IMR-90 (cell line): ENCODE results near the gene MAMLD1. TPM values are rescaled to one million over a fixed set of nuclear protein-coding genes. Genes with fewer than 3 reads are reported as not detected.

Source experiments
- ATAC-seq: fragments of 200-7000 bp; cut with Tn5 transposase; 2 replicates; pipeline ENCODE4 v1.9.1; 2020; ENCODE audit warnings: low read depth, mild to moderate bottlenecking, moderate library complexity
- BruUV-seq: library from RNA; stranded (reverse); fragments of 400-500 nt; replicated peaks from 2 replicates; lab custom pipeline; 2021; lab: Mats Ljungman, UMichigan
- CTCF ChIA-PET: fragments of 300-600 bp; formaldehyde crosslinking; extraction: SDS; loops from one replicate; lab custom pipeline; 2021; ENCODE audit warnings: antibody characterized with exemption; lab: Yijun Ruan, JAX
- POLR2A ChIA-PET: fragments of 300-600 bp; sonication (Branson Sonifier 250); formaldehyde crosslinking; loops from one replicate; lab custom pipeline; 2022; ENCODE audit warnings: antibody characterized with exemption; ENCODE audit not compliant: unreplicated experiment; lab: Charles Lee
- DNase-seq: peaks from one replicate; pipeline ENCODE4 v3.0.0; 2013
- H2AFZ ChIP-seq: replicated peaks from 2 replicates; pipeline ENCODE3; 2013; ENCODE audit warnings: low read length, mild to moderate bottlenecking; ENCODE audit not compliant: poor library complexity
- H2AK5ac ChIP-seq: 2 replicates; pipeline ENCODE4 v1.6.1; 2013; ENCODE audit warnings: low read depth, low read length, inconsistent platforms
- H2AK9ac ChIP-seq: replicated peaks from 2 replicates; pipeline ENCODE3; 2013; ENCODE audit warnings: mild to moderate bottlenecking, low read depth, low read length, moderate library complexity; ENCODE audit not compliant: poor library complexity
- H2BK120ac ChIP-seq: 2 replicates; pipeline ENCODE4 v1.6.1; 2013; ENCODE audit warnings: low read depth, low read length, inconsistent platforms
- H2BK15ac ChIP-seq: 3 replicates; pipeline ENCODE4 v1.6.1; 2013; ENCODE audit warnings: low read depth, low read length, inconsistent platforms
- H2BK20ac ChIP-seq: 2 replicates; pipeline ENCODE4 v1.6.1; 2013; ENCODE audit warnings: low read depth, mild to moderate bottlenecking, inconsistent platforms, low read length, moderate library complexity
- H2BK5ac ChIP-seq: 2 replicates; pipeline ENCODE4 v1.6.1; 2013; ENCODE audit warnings: mild to moderate bottlenecking, low read depth, low read length, inconsistent platforms; ENCODE audit not compliant: poor library complexity, severe bottlenecking
- H3K14ac ChIP-seq: replicated peaks from 2 replicates; pipeline ENCODE4 v1.6.1; 2013; ENCODE audit warnings: low read depth, low read length, inconsistent platforms
- H3K18ac ChIP-seq: 2 replicates; pipeline ENCODE4 v1.6.1; 2013; ENCODE audit warnings: low read depth, low read length, control low read depth
- H3K23ac ChIP-seq: 2 replicates; pipeline ENCODE4 v1.6.1; 2013; ENCODE audit warnings: low read depth, low read length, inconsistent platforms
- H3K27ac ChIP-seq: 2 replicates; pipeline ENCODE4 v1.5.1; 2013; ENCODE audit warnings: mild to moderate bottlenecking, control low read depth, low read length; ENCODE audit not compliant: insufficient read depth
- H3K27me3 ChIP-seq: 2 replicates; pipeline ENCODE4 v1.6.1; 2013; ENCODE audit warnings: low read length; ENCODE audit not compliant: control insufficient read depth, insufficient read depth
- H3K36me3 ChIP-seq: 2 replicates; pipeline ENCODE4 v1.6.1; 2013; ENCODE audit warnings: low read length, mixed read lengths; ENCODE audit not compliant: control insufficient read depth, insufficient read depth
- H3K4ac ChIP-seq: 2 replicates; pipeline ENCODE4 v1.6.1; 2013; ENCODE audit warnings: low read depth, low read length, inconsistent platforms
- H3K4me1 ChIP-seq: 2 replicates; pipeline ENCODE4 v1.6.1; 2013; ENCODE audit warnings: low read length, mixed read lengths; ENCODE audit not compliant: control insufficient read depth, insufficient read depth
- H3K4me2 ChIP-seq: 2 replicates; pipeline ENCODE4 v1.6.1; 2013; ENCODE audit warnings: low read depth, mild to moderate bottlenecking, control low read depth, low read length, moderate library complexity
- H3K4me3 ChIP-seq: 2 replicates; pipeline ENCODE4 v1.5.1; 2013; ENCODE audit warnings: low read depth, mild to moderate bottlenecking, control low read depth, low read length, moderate library complexity; ENCODE audit not compliant: insufficient read depth
- H3K56ac ChIP-seq: 2 replicates; pipeline ENCODE4 v1.6.1; 2013; ENCODE audit warnings: low read length, inconsistent platforms; ENCODE audit not compliant: insufficient read depth; ENCODE audit errors: extremely low read depth
- H3K79me1 ChIP-seq, 2 experiments: 2 replicates each; pipeline ENCODE4 v1.6.1; 2013; ENCODE audit warnings: low read length in 2 of 2, inconsistent platforms in 1 of 2, low read depth in 1 of 2
- H3K9ac ChIP-seq: 2 replicates; pipeline ENCODE4 v1.6.1; 2013; ENCODE audit warnings: low read depth, low read length, control low read depth
- H3K9me1 ChIP-seq: 2 replicates; pipeline ENCODE4 v1.6.1; 2013; ENCODE audit warnings: low read length, inconsistent platforms; ENCODE audit not compliant: insufficient read depth
- H3K9me3 ChIP-seq: 2 replicates; pipeline ENCODE4 v1.6.1; 2013; ENCODE audit warnings: low read length; ENCODE audit not compliant: control insufficient read depth, insufficient read depth
- H4K20me1 ChIP-seq: 2 replicates; pipeline ENCODE4 v1.6.1; 2013; ENCODE audit warnings: low read length, inconsistent platforms; ENCODE audit not compliant: insufficient read depth
- H4K5ac ChIP-seq: 2 replicates; pipeline ENCODE4 v1.6.1; 2013; ENCODE audit warnings: mild to moderate bottlenecking, low read depth, low read length, control low read depth
- H4K8ac ChIP-seq, 2 experiments: 2 replicates each; pipeline ENCODE4 v1.6.1; 2013; ENCODE audit warnings: low read depth in 2 of 2, low read length in 2 of 2, control low read depth in 1 of 2, inconsistent platforms in 1 of 2
- H4K91ac ChIP-seq: 2 replicates; pipeline ENCODE4 v1.6.1; 2013; ENCODE audit warnings: low read depth, low read length, inconsistent platforms; ENCODE audit not compliant: insufficient read depth
- FOS ChIP-seq: fragments of 150-350 bp; IDR thresholded peaks from 2 replicates; pipeline ENCODE4 v1.6.1; 2016; ENCODE audit warnings: low read depth, low read length
- MAZ ChIP-seq: IDR thresholded peaks from 2 replicates; pipeline ENCODE4 v1.6.1; 2012; ENCODE audit warnings: low read depth, mild to moderate bottlenecking, low read length, improper control_type of control experiment, moderate library complexity, borderline replicate concordance
- MXI1 ChIP-seq: IDR thresholded peaks from 2 replicates; pipeline ENCODE4 v1.6.1; 2012; ENCODE audit warnings: low read depth, mild to moderate bottlenecking, low read length, moderate library complexity, borderline replicate concordance
- NFE2L2 ChIP-seq: fragments of 150-350 bp; IDR thresholded peaks from 2 replicates; pipeline ENCODE4 v1.6.1; 2016; ENCODE audit warnings: low read depth, mild to moderate bottlenecking, low read length
- POLR2A ChIP-seq: IDR thresholded peaks from 2 replicates; pipeline ENCODE4 v1.6.1; 2012; ENCODE audit warnings: mild to moderate bottlenecking, low read depth, low read length
- SMC3 ChIP-seq: fragments of 150-350 bp; IDR thresholded peaks from 2 replicates; pipeline ENCODE4 v1.6.1; 2016; ENCODE audit warnings: low read depth, mild to moderate bottlenecking, antibody characterized with exemption, low read length, moderate library complexity
- USF2 ChIP-seq: fragments of 150-350 bp; IDR thresholded peaks from 2 replicates; pipeline ENCODE4 v1.6.1; 2017; ENCODE audit warnings: mild to moderate bottlenecking, antibody characterized with exemption, low read length, low read depth
- WGBS, 2 experiments: methylation state at CpG; one replicate each; pipeline versions ENCODE4 v1.1.5 to v1.1.7; 2013; ENCODE audit warnings: missing lambda C conversion rate in 2 of 2; ENCODE audit not compliant: insufficient read length in 1 of 2; ENCODE audit errors: extremely low coverage in 2 of 2; 5-methylcytosine and 5-hydroxymethylcytosine counted together
- dilution Hi-C: fragments of 300-500 bp; cut with HindIII; formaldehyde crosslinking; loops from one replicate; pipeline ENCODE4 v1.14.3; 2018; ENCODE audit warnings: low sequenced_read_pairs; ENCODE audit not compliant: unreplicated experiment
- in situ Hi-C: fragments of 300-500 bp; cut with MboI; formaldehyde crosslinking; loops from 3 replicates; pipeline ENCODE4 v1.14.3; 2019; ENCODE audit warnings: low sequenced_read_pairs, inconsistent platforms, mixed read lengths
- intact Hi-C: fragments of 100-400 bp; cut with micrococcal nuclease; formaldehyde crosslinking; loops from 2 replicates; pipeline ENCODE4 v1.10.0; 2022
- polyA plus RNA-seq, 3 experiments: library from polyadenylated mRNA; depleted of rRNA; stranded (reverse); fragments of >200 nt; gene quantifications; 2 replicates each; pipeline ENCODE4 v1.2.3, GENCODE V29; 2012; ENCODE audit warnings: low replicate concordance in 1 of 3
- total RNA-seq: library from RNA; depleted of rRNA; stranded (reverse); fragments of >200 nt; gene quantifications from 2 replicates; pipeline ENCODE4 v1.2.3, GENCODE V29; 2012

MAMLD1 gene
- total and polyA plus RNA-seq, 2 of the 4 experiments (the other 2 are of a cell fraction), result 1.4 to 11.0 TPM

DNA sequence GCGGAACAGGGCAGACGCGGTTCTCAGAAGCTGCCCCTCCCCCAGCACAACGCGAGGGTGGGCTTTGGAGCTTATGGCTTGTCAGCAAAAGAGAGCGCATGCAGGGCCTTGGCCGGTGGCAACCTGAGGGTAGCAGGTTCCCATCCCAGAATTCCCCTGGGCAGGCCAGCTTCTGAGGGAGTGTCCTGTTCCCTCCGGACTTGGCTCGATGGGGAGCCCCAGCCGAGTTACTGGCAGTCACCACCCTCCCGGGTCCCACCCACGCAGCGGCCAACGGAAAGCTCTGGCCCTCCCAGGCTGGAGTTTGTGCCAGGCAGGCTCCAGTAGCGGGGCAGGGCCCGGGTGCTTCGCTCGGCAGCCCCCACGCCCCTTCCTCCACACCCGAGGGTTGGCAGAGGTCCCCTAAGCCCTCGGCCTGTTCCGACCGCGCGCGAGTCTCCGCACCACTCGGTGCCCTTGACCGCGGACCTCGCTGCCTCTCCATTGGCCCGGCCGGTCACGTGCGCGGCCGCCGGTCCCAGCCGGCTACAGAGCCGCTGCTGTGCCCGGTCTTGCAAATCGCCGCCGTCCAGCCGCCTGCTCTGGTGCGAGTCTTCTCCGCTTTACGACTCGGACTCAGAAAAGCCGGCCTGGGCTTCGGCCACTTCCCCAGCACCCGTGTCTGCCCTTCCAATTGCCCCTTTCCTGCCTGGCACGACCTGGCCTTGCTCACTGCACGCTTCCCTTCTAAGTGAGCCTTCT lies 184.4 kb downstream of the MAMLD1 start:
- Histone ChIP-seq H3K4ac (0 out of 2 replicates have a peak overlapping the region, but pooled peaks have one; percentile 19), H4K8ac (peak overlapping the region; percentile 36 to 55; a peak in 2 of 4 replicates), H3K14ac (no peak overlapping the region), H3K27ac (no peak overlapping the region), H3K4me3 (0 out of 2 replicates have a peak overlapping the region, but pooled peaks have one; percentile 27), H3K9me1 (no peaks in the 10 kb centered on the region), H2BK5ac (no peak overlapping the region), H3K56ac (no peak overlapping the region), H3K27me3 (peaks cover 6% of the 10 kb centered on the region; the same call in 1 of the 2 replicates), H3K9me3 (no peaks in the 10 kb centered on the region), H3K23ac (no peak overlapping the region), H3K36me3 (no peaks in the 10 kb centered on the region), H3K9ac (no peak overlapping the region), H2BK20ac (no peak overlapping the region), H3K79me1 (no peaks in the 10 kb centered on the region), H4K91ac (0 out of 2 replicates have a peak overlapping the region, but pooled peaks have one; percentile 4), H3K18ac (peak overlapping the region; percentile 26; the same call in 1 of the 2 replicates), H3K4me2 (peak overlapping the region; percentile 38; the same call in 1 of the 2 replicates), H2AFZ (peak overlapping the region; percentile 87), H4K20me1 (no peaks in the 10 kb centered on the region), H2AK9ac (no peak overlapping the region), H2AK5ac (0 out of 2 replicates have a peak overlapping the region, but pooled peaks have one; percentile 9), H3K4me1 (no peaks in the 10 kb centered on the region), H2BK120ac (peak overlapping the region; percentile 19; the same call in 1 of the 2 replicates), H2BK15ac (no peak overlapping the region), H4K5ac (0 out of 2 replicates have a peak overlapping the region, but pooled peaks have one; percentile 27)
- ChIA-PET CTCF (no interaction called here), POLR2A (no interaction called here)
- dilution Hi-C loops, result no loop called here
- 26% methylated on average over 9 of the region's 54 CpGs; no CpG with 5 or more reads in 1 of the 2 experiments for WGBS, 2 experiments
- ATAC-seq, result peak; percentile 80
- no peak for DNase-seq
- intact Hi-C loops, result no loop called here
- BruUV-seq, result no TSS peak
- in situ Hi-C loops, result no loop called here
- TF ChIP-seq MXI1 (no peak), MAZ (no peak), SMC3 (no peak), FOS (no peak), USF2 (peak; percentile 68), NFE2L2 (no peak), POLR2A (no peak)
